Endothelial cell of umbilical vein (primary cell): ENCODE measurements around the gene CPTP. TPM values are rescaled to one million over a fixed set of nuclear protein-coding genes. Genes with fewer than 3 reads are reported as not detected.

Source experiments
- BruUV-seq: library from RNA; stranded (reverse); fragments of 400-500 nt; replicated peaks from 2 replicates; lab custom pipeline; 2021; lab: Mats Ljungman, UMichigan
- CTCF ChIA-PET: fragments of 300-600, 350-600 bp; sonication (Branson Sonifier 250); formaldehyde crosslinking; loops from one replicate; lab custom pipeline; 2021; ENCODE audit warnings: antibody characterized with exemption, inconsistent platforms; lab: Charles Lee
- POLR2A ChIA-PET: fragments of 300-600, 350-600 bp; sonication (Branson Sonifier 250); formaldehyde crosslinking; loops from one replicate; lab custom pipeline; 2021; ENCODE audit warnings: antibody characterized with exemption, inconsistent platforms; lab: Charles Lee
- DNase-seq: peaks from one replicate; pipeline ENCODE4 v3.0.0-alpha.2; 2011; ENCODE audit warnings: low read depth, low spot score
- FAIRE-seq: peaks from 2 replicates; lab custom pipeline; 2011; peaks lifted over from hg19 to GRCh38; lab: Jason Lieb, UNC
- H2AFZ ChIP-seq: 2 replicates; pipeline ENCODE4 v1.6.0; 2012; ENCODE audit warnings: low read depth, low read length, control low read depth, inconsistent platforms
- H3K27ac ChIP-seq: 2 replicates; pipeline ENCODE4 v1.5.1; 2011; ENCODE audit warnings: low read depth, mild to moderate bottlenecking, control low read depth, low read length, moderate library complexity; ENCODE audit not compliant: insufficient read depth
- H3K27me3 ChIP-seq, 2 experiments: 2 replicates each; pipeline versions ENCODE4 v1.6.0 to v1.6.1; 2011; ENCODE audit warnings: low read length in 2 of 2, mixed read lengths in 1 of 2; ENCODE audit not compliant: control insufficient read depth in 2 of 2, insufficient read depth in 2 of 2
- H3K36me3 ChIP-seq, 2 experiments: 2 replicates in 1 of 2; 3 replicates in 1 of 2; pipeline ENCODE4 v1.5.1; 2011; ENCODE audit warnings: low read length in 2 of 2, mild to moderate bottlenecking in 1 of 2, moderate library complexity in 1 of 2; ENCODE audit not compliant: control insufficient read depth in 2 of 2, insufficient read depth in 2 of 2; ENCODE audit errors: extremely low read depth in 1 of 2
- H3K4me1 ChIP-seq: 3 replicates; pipeline ENCODE4 v1.5.1; 2011; ENCODE audit warnings: mild to moderate bottlenecking, low read length; ENCODE audit not compliant: control insufficient read depth, insufficient read depth; ENCODE audit errors: extremely low read depth
- H3K4me2 ChIP-seq: 2 replicates; pipeline ENCODE4 v1.6.1; 2011; ENCODE audit warnings: low read length, control low read depth, mixed read lengths; ENCODE audit not compliant: insufficient read depth
- H3K4me3 ChIP-seq, 3 experiments: fragments of 200-600 bp in 1 of 3; sonication (generic), shearing (Covaris generic) in 1 of 3; replicated peaks in 1 of 3; 2 replicates each; pipeline ENCODE4 v1.5.1; 2011 to 2016; ENCODE audit warnings: control low read depth in 3 of 3, low read length in 3 of 3, mild to moderate bottlenecking in 2 of 3, inconsistent platforms in 1 of 3, low read depth in 1 of 3, moderate library complexity in 1 of 3; ENCODE audit not compliant: insufficient read depth in 1 of 3
- H3K79me2 ChIP-seq: 2 replicates; pipeline ENCODE4 v1.6.0; 2012; ENCODE audit warnings: low read length, inconsistent platforms; ENCODE audit not compliant: control insufficient read depth, insufficient read depth
- H3K9ac ChIP-seq: replicated peaks from 2 replicates; pipeline ENCODE3; 2011; ENCODE audit warnings: low read length, control low read depth; ENCODE audit not compliant: insufficient read depth; ENCODE audit errors: extremely low read depth
- H3K9me1 ChIP-seq: replicated peaks from 3 replicates; pipeline ENCODE4 v1.6.0; 2011; ENCODE audit warnings: mild to moderate bottlenecking, low read length; ENCODE audit not compliant: control insufficient read depth, insufficient read depth; ENCODE audit errors: extremely low read depth
- H3K9me3 ChIP-seq: replicated peaks from 2 replicates; pipeline ENCODE4 v1.5.1; 2012; ENCODE audit warnings: low read length, inconsistent platforms; ENCODE audit not compliant: control insufficient read depth, insufficient read depth
- H4K20me1 ChIP-seq: replicated peaks from 2 replicates; pipeline ENCODE3; 2011; ENCODE audit warnings: mild to moderate bottlenecking, low read length; ENCODE audit not compliant: control insufficient read depth, insufficient read depth; ENCODE audit errors: extremely low read depth
- EZH2 ChIP-seq: IDR thresholded peaks from 2 replicates; pipeline ENCODE4 v1.6.1; 2012; ENCODE audit warnings: borderline replicate concordance, low read depth, mild to moderate bottlenecking, moderate library complexity, low read length, inconsistent platforms; ENCODE audit not compliant: severe bottlenecking
- FOS ChIP-seq: IDR thresholded peaks from 2 replicates; pipeline ENCODE4 v1.6.1; 2011; ENCODE audit warnings: mild to moderate bottlenecking, low read length, moderate library complexity, borderline replicate concordance; ENCODE audit not compliant: insufficient read depth
- GATA2 ChIP-seq: IDR thresholded peaks from 2 replicates; pipeline ENCODE4 v1.7.0; 2011; ENCODE audit warnings: low read depth, mild to moderate bottlenecking, moderate library complexity, mixed read lengths, low read length; ENCODE audit not compliant: insufficient read length, insufficient read depth
- JUN ChIP-seq: IDR thresholded peaks from 2 replicates; pipeline ENCODE4 v1.6.1; 2011; ENCODE audit warnings: borderline replicate concordance, low read depth; ENCODE audit not compliant: insufficient read length, insufficient read depth
- MYC ChIP-seq: IDR thresholded peaks from one replicate; pipeline ENCODE4 v1.6.1; 2011; ENCODE audit warnings: mild to moderate bottlenecking, low read depth, low read length
- POLR2A ChIP-seq: IDR thresholded peaks from 2 replicates; pipeline ENCODE4 v1.6.1; 2012; ENCODE audit warnings: low read depth, mild to moderate bottlenecking, control low read depth, low read length
- POLR2AphosphoS5 ChIP-seq: IDR thresholded peaks from 2 replicates; pipeline ENCODE4 v1.6.1; 2012; ENCODE audit warnings: low read depth, mild to moderate bottlenecking, control low read depth, low read length, moderate library complexity; ENCODE audit not compliant: insufficient read depth
- dilution Hi-C: fragments of 300-500 bp; cut with MboI; formaldehyde crosslinking; loops from one replicate; pipeline ENCODE4 v1.15.0; 2019; ENCODE audit warnings: low sequenced_read_pairs; ENCODE audit not compliant: extremely low pct_ligation_motif_present
- intact Hi-C: fragments of 100-400 bp; cut with micrococcal nuclease; formaldehyde crosslinking; loops from one replicate; pipeline ENCODE4 v1.10.0; 2022
- polyA plus RNA-seq, 4 experiments: library from polyadenylated mRNA; depleted of rRNA in 3 of 4; stranded (reverse) in 3 of 4; unstranded in 1 of 4; fragments of >200 nt; gene quantifications; 2 replicates each; pipeline versions ENCODE4 v1.2.1 to v1.2.3, GENCODE V29; 2011 to 2012; ENCODE audit warnings: missing spikeins in 1 of 4
- total RNA-seq: library from RNA; stranded (reverse); gene quantifications from 2 replicates; pipeline ENCODE4 v1.2.3, GENCODE V29; 2021
- TF ChIP-seq, protein P1 (sequence below), 2 donors: IDR thresholded peaks; 1 replicate in 1 of 2; 2 replicates in 1 of 2; pipeline ENCODE4 v1.5.1; 2011; ENCODE audit warnings: low read length in 2 of 2, mild to moderate bottlenecking in 2 of 2, moderate library complexity in 2 of 2, control low read depth in 1 of 2, inconsistent platforms in 1 of 2, low read depth in 1 of 2; ENCODE audit not compliant: insufficient read depth in 1 of 2; ENCODE audit errors: extremely low read depth in 1 of 2
- TF ChIP-seq, protein P2 (sequence below): IDR thresholded peaks from 2 replicates; pipeline ENCODE4 v1.6.1; 2011; ENCODE audit not compliant: insufficient read depth, insufficient read length

CPTP gene
- total and polyA plus RNA-seq, 2 donors (not counting 3 experiments of a cell fraction or from before 2014, with no cell fraction given): 20.9 to 29.5 TPM

DNA sequence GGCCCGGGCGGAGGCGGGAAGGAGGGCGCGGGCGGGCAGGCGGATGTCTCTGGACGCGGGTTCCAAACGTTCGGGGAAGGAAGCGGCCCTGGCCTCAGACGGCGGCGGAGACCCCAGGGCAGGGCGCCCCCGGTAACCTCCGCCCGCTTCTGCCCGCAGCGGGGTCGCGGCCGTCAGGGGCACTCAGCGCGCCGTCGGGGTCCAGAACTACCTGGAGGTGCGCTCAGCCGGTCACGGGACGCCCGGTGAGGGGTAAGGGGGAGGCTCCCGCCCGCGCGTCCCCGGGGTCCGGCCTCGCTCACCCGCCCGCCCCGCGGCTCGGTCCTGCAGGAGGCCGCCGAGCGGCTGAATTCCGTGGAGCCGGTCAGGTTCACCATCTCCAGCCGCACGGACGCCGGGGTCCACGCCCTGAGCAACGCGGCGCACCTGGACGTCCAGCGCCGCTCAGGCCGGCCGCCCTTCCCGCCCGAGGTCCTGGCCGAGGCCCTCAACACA is 15.8 kb upstream of the CPTP start:
- peak overlapping the region; percentile 65 for H3K27ac ChIP-seq
- no peaks in the 10 kb centered on the region for H3K27me3 ChIP-seq
- dilution Hi-C loops (no loop called here), intact Hi-C loops (loop anchor here (1.0 to 5.0 kb wide), 6 partner anchors 16 to 187 kb away; partner anchors contain the start of genes AURKAIP1, CPTP, DVL1 and INTS11)
- H3K79me2 ChIP-seq: no peaks in the 10 kb centered on the region
- H2AFZ ChIP-seq: peak overlapping the region; percentile 59
- H3K36me3 ChIP-seq: peaks cover 0 to 29% of the 10 kb centered on the region in 2 experiments
- DNase-seq (no peak), FAIRE-seq (peak; percentile 26)
- TF ChIP-seq POLR2A (no peak), JUN (no peak), MYC (no peak), GATA2 (no peak), EZH2 (no peak), FOS (no peak), POLR2AphosphoS5 (no peak)
- TF ChIP-seq, protein P1, sequence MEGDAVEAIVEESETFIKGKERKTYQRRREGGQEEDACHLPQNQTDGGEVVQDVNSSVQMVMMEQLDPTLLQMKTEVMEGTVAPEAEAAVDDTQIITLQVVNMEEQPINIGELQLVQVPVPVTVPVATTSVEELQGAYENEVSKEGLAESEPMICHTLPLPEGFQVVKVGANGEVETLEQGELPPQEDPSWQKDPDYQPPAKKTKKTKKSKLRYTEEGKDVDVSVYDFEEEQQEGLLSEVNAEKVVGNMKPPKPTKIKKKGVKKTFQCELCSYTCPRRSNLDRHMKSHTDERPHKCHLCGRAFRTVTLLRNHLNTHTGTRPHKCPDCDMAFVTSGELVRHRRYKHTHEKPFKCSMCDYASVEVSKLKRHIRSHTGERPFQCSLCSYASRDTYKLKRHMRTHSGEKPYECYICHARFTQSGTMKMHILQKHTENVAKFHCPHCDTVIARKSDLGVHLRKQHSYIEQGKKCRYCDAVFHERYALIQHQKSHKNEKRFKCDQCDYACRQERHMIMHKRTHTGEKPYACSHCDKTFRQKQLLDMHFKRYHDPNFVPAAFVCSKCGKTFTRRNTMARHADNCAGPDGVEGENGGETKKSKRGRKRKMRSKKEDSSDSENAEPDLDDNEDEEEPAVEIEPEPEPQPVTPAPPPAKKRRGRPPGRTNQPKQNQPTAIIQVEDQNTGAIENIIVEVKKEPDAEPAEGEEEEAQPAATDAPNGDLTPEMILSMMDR (IDR thresholded peaks at IDR 0.05; ENCODE audit: extremely low read depth in 1 of 2, insufficient read depth in 1 of 2, low read depth in 1 of 2, low read length in 2 of 2): no peak
- TF ChIP-seq, protein P2, sequence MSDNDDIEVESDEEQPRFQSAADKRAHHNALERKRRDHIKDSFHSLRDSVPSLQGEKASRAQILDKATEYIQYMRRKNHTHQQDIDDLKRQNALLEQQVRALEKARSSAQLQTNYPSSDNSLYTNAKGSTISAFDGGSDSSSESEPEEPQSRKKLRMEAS: no peak
- peak overlapping the region; percentile 56 to 94 (median 64) for H3K4me3 ChIP-seq
- no peaks in the 10 kb centered on the region for H3K9me3 ChIP-seq
- peaks cover 15% of the 10 kb centered on the region for H3K4me1 ChIP-seq
- H3K9me1 ChIP-seq: no peaks in the 10 kb centered on the region
- TSS peak; percentile 46 for BruUV-seq
- peak overlapping the region; percentile 45 for H3K4me2 ChIP-seq
- CTCF ChIA-PET: interaction anchor here (1.5 kb wide), 1 partner anchor 186 kb away, joined by 9 read pairs; no protein-coding TSS in a partner anchor
- peak overlapping the region; percentile 73 for H3K9ac ChIP-seq
- H4K20me1 ChIP-seq: no peaks in the 10 kb centered on the region
- POLR2A ChIA-PET: no interaction called here
